Measurements from ENCODE around the gene FNBP1.
"Not testable (repeated sequence)": the region's sequence is repeated elsewhere in the genome, so short reads cannot be mapped to it uniquely, and the experiment has no call there.

The FNBP1 gene

GRCh38 chr9:129987941-129988340 lies 55.0 kb downstream of the FNBP1 start (continued):
- TF ChIP-seq, protein P1, sequence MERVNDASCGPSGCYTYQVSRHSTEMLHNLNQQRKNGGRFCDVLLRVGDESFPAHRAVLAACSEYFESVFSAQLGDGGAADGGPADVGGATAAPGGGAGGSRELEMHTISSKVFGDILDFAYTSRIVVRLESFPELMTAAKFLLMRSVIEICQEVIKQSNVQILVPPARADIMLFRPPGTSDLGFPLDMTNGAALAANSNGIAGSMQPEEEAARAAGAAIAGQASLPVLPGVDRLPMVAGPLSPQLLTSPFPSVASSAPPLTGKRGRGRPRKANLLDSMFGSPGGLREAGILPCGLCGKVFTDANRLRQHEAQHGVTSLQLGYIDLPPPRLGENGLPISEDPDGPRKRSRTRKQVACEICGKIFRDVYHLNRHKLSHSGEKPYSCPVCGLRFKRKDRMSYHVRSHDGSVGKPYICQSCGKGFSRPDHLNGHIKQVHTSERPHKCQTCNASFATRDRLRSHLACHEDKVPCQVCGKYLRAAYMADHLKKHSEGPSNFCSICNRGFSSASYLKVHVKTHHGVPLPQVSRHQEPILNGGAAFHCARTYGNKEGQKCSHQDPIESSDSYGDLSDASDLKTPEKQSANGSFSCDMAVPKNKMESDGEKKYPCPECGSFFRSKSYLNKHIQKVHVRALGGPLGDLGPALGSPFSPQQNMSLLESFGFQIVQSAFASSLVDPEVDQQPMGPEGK (CRISPR knock-in tag; IDR thresholded peaks at IDR 0.05; ENCODE audit: borderline replicate concordance): no peak
- TF ChIP-seq TOX (CRISPR knock-in tag; IDR thresholded peaks at IDR 0.05; ENCODE audit: borderline replicate concordance): no peak
- no peak for TF ChIP-seq ZNF8 (CRISPR knock-in tag; IDR thresholded peaks at IDR 0.05)
- TF ChIP-seq ZNF565 (CRISPR knock-in tag; conservative IDR thresholded peaks at IDR 0.05; ENCODE audit: low read depth): no peak
- no peak for TF ChIP-seq ARNTL (CRISPR knock-in tag; IDR thresholded peaks at IDR 0.05; ENCODE audit: borderline replicate concordance, low read depth)
- no peak for TF ChIP-seq SNAI2 (CRISPR knock-in tag; IDR thresholded peaks at IDR 0.05)
- TF ChIP-seq, protein P2, sequence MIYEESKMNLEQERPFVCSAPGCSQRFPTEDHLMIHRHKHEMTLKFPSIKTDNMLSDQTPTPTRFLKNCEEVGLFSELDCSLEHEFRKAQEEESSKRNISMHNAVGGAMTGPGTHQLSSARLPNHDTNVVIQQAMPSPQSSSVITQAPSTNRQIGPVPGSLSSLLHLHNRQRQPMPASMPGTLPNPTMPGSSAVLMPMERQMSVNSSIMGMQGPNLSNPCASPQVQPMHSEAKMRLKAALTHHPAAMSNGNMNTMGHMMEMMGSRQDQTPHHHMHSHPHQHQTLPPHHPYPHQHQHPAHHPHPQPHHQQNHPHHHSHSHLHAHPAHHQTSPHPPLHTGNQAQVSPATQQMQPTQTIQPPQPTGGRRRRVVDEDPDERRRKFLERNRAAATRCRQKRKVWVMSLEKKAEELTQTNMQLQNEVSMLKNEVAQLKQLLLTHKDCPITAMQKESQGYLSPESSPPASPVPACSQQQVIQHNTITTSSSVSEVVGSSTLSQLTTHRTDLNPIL (CRISPR knock-in tag; IDR thresholded peaks at IDR 0.05; ENCODE audit: low read depth): no peak

GRCh38 chr9:129987047-129987446 lies 55.9 kb downstream of the FNBP1 start:
- TF ChIP-seq CSDC2 (CRISPR knock-in tag; IDR thresholded peaks at IDR 0.05) (no peak), ZNF8 (CRISPR knock-in tag; IDR thresholded peaks at IDR 0.05) (no peak), ESRRG (CRISPR knock-in tag; IDR thresholded peaks at IDR 0.05) (no peak), ZFP3 (CRISPR knock-in tag; IDR thresholded peaks at IDR 0.05) (no peak), ISL1 (CRISPR knock-in tag; IDR thresholded peaks at IDR 0.05) (no peak), ZNF565 (CRISPR knock-in tag; conservative IDR thresholded peaks at IDR 0.05; ENCODE audit: low read depth) (no peak), ZC3H10 (CRISPR knock-in tag; IDR thresholded peaks at IDR 0.05) (no peak), SNAI2 (CRISPR knock-in tag; IDR thresholded peaks at IDR 0.05) (no peak), ARNTL (CRISPR knock-in tag; IDR thresholded peaks at IDR 0.05; ENCODE audit: borderline replicate concordance, low read depth) (no peak), POU6F1 (CRISPR knock-in tag; IDR thresholded peaks at IDR 0.05; ENCODE audit: borderline replicate concordance, low read depth) (no peak)
- TF ChIP-seq, protein P3, sequence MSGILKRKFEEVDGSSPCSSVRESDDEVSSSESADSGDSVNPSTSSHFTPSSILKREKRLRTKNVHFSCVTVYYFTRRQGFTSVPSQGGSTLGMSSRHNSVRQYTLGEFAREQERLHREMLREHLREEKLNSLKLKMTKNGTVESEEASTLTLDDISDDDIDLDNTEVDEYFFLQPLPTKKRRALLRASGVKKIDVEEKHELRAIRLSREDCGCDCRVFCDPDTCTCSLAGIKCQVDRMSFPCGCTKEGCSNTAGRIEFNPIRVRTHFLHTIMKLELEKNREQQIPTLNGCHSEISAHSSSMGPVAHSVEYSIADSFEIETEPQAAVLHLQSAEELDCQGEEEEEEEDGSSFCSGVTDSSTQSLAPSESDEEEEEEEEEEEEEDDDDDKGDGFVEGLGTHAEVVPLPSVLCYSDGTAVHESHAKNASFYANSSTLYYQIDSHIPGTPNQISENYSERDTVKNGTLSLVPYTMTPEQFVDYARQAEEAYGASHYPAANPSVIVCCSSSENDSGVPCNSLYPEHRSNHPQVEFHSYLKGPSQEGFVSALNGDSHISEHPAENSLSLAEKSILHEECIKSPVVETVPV (CRISPR knock-in tag; IDR thresholded peaks at IDR 0.05): no peak
- TF ChIP-seq, protein P4, sequence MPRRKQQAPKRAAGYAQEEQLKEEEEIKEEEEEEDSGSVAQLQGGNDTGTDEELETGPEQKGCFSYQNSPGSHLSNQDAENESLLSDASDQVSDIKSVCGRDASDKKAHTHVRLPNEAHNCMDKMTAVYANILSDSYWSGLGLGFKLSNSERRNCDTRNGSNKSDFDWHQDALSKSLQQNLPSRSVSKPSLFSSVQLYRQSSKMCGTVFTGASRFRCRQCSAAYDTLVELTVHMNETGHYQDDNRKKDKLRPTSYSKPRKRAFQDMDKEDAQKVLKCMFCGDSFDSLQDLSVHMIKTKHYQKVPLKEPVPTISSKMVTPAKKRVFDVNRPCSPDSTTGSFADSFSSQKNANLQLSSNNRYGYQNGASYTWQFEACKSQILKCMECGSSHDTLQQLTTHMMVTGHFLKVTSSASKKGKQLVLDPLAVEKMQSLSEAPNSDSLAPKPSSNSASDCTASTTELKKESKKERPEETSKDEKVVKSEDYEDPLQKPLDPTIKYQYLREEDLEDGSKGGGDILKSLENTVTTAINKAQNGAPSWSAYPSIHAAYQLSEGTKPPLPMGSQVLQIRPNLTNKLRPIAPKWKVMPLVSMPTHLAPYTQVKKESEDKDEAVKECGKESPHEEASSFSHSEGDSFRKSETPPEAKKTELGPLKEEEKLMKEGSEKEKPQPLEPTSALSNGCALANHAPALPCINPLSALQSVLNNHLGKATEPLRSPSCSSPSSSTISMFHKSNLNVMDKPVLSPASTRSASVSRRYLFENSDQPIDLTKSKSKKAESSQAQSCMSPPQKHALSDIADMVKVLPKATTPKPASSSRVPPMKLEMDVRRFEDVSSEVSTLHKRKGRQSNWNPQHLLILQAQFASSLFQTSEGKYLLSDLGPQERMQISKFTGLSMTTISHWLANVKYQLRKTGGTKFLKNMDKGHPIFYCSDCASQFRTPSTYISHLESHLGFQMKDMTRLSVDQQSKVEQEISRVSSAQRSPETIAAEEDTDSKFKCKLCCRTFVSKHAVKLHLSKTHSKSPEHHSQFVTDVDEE (CRISPR knock-in tag; IDR thresholded peaks at IDR 0.05): no peak
- ATAC-seq: no peak

DNA sequence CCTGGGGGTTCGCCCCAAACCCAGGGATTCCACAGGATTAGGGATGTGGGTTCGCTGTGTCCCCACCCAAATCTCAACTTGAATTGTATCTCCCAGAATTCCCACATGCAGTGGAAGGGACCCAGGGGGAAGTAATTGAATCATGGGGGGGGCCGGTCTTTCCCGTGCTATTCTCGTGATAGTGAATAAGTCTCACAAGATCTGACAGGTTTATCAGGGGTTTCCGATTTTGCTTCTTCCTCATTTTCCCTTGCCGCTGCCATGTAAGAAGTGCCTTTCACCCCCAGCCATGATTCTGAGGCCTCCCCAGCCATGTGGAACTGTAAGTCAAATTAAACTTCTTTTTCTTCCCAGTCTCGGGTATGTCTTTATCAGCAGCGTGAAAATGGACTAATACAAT lies 58.4 kb downstream of the FNBP1 start:
- ATAC-seq: not testable (repeated sequence)

DNA sequence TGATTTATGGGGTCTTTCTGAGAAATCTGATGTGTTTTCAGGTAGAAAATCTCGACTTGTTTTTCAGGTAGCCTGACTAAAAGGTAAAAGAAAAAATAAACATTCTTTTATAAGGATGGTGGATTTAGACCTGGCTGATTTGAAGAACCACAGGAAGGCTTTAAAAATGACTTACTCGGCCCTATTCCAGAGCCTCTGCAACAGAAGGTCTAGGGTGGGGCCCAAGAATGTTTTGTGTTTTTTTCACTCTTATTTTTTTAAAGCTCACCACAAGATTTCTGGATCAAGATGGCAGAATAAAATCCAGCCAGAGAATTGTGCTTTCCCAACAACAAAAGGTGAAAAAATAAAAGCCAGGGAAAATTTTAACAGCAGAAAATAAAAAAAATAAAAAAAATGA lies 59.1 kb downstream of the FNBP1 start:
- no peak for ATAC-seq
- TF ChIP-seq POU6F1 (CRISPR knock-in tag; IDR thresholded peaks at IDR 0.05; ENCODE audit: borderline replicate concordance, low read depth): no peak
- no peak for TF ChIP-seq GLIS3 (CRISPR knock-in tag; IDR thresholded peaks at IDR 0.05)
- TF ChIP-seq BACH2 (CRISPR knock-in tag; IDR thresholded peaks at IDR 0.05; ENCODE audit: borderline replicate concordance): no peak
- TF ChIP-seq CSDC2 (CRISPR knock-in tag; IDR thresholded peaks at IDR 0.05): no peak
- no peak for TF ChIP-seq ESRRG (CRISPR knock-in tag; IDR thresholded peaks at IDR 0.05)
- TF ChIP-seq, protein P4 (CRISPR knock-in tag; IDR thresholded peaks at IDR 0.05): no peak
- TF ChIP-seq, protein P1 (CRISPR knock-in tag; IDR thresholded peaks at IDR 0.05; ENCODE audit: borderline replicate concordance): no peak
- no peak for TF ChIP-seq ZNF8 (CRISPR knock-in tag; IDR thresholded peaks at IDR 0.05)

All from SK-N-SH treated with all-trans-retinoic acid at 6 μM for 48 hours (cell line).